WTC11 (cell line): ENCODE measurements around the gene MAP3K10. TPM values are rescaled to one million over a fixed set of nuclear protein-coding genes. Genes with fewer than 3 reads are reported as not detected.

Experiments
- ATAC-seq: fragments of 200-7000 bp; cut with Tn5 transposase; 2 replicates; pipeline ENCODE4 v1.10.0; 2021; ENCODE audit warnings: mild to moderate bottlenecking, moderate library complexity
- CTCF ChIA-PET: fragments of 300-600 bp; sonication (Branson Sonifier 250); formaldehyde crosslinking; loops from one replicate; lab custom pipeline; 2021; ENCODE audit warnings: antibody characterized with exemption; lab: Charles Lee
- POLR2A ChIA-PET: fragments of 350-600 bp; sonication (Branson Sonifier 250); formaldehyde crosslinking; loops from one replicate; lab custom pipeline; 2021; ENCODE audit warnings: antibody characterized with exemption; lab: Charles Lee
- DNase-seq: peaks from one replicate; pipeline ENCODE4 v3.0.0; 2021; ENCODE audit warnings: low spot score
- H3K27ac Mint-ChIP-seq: 2 replicates; pipeline ENCODE4 v1.8.0; 2021; ENCODE audit warnings: mixed read lengths
- H3K27me3 Mint-ChIP-seq: 2 replicates; pipeline ENCODE4 v1.8.0; 2021; ENCODE audit warnings: low read depth, mild to moderate bottlenecking, moderate library complexity, mixed read lengths
- H3K36me3 Mint-ChIP-seq: 2 replicates; pipeline ENCODE4 v1.8.0; 2021; ENCODE audit warnings: mixed read lengths
- H3K4me1 Mint-ChIP-seq: 2 replicates; pipeline ENCODE4 v1.8.0; 2022; ENCODE audit warnings: mixed read lengths
- H3K4me3 Mint-ChIP-seq: 2 replicates; pipeline ENCODE4 v1.8.0; 2021; ENCODE audit warnings: mild to moderate bottlenecking, moderate library complexity, mixed read lengths
- H3K9me3 Mint-ChIP-seq: 2 replicates; pipeline ENCODE4 v1.8.0; 2021; ENCODE audit warnings: mixed read lengths
- CREB1 ChIP-seq: sonication (generic); formaldehyde crosslinking; IDR thresholded peaks from 2 replicates; pipeline ENCODE4 v1.8.0; 2023; ENCODE audit warnings: mild to moderate bottlenecking, missing genetic modification reagents
- FOXP1 ChIP-seq: sonication (generic); formaldehyde crosslinking; IDR thresholded peaks from 2 replicates; pipeline ENCODE4 v1.8.0; 2022; ENCODE audit warnings: missing genetic modification reagents, mild to moderate bottlenecking, moderate library complexity, borderline replicate concordance
- FOXP4 ChIP-seq: sonication (generic); formaldehyde crosslinking; IDR thresholded peaks from 2 replicates; pipeline ENCODE4 v1.8.0; 2022; ENCODE audit warnings: mild to moderate bottlenecking, missing genetic modification reagents
- GABPB1 ChIP-seq: sonication (generic); formaldehyde crosslinking; IDR thresholded peaks from 2 replicates; pipeline ENCODE4 v1.8.1; 2023; ENCODE audit warnings: mild to moderate bottlenecking, missing genetic modification reagents
- GTF2I ChIP-seq: fragments of 250-450 bp; sonication (Bioruptor Pico); conservative IDR thresholded peaks from 2 replicates; pipeline ENCODE4 v1.4.0; 2021; ENCODE audit warnings: mild to moderate bottlenecking
- KAT7 ChIP-seq: sonication (generic); formaldehyde crosslinking; IDR thresholded peaks from 2 replicates; pipeline ENCODE4 v1.8.1; 2023; ENCODE audit warnings: missing genetic modification reagents, mild to moderate bottlenecking, borderline replicate concordance
- NR3C1 ChIP-seq: sonication (generic); formaldehyde crosslinking; conservative IDR thresholded peaks from 2 replicates; pipeline ENCODE4 v1.8.1; 2023; ENCODE audit warnings: low read depth, mild to moderate bottlenecking, missing genetic modification reagents
- RORB ChIP-seq: fragments of 250-450 bp; sonication (Bioruptor Pico); IDR thresholded peaks from 2 replicates; pipeline ENCODE4 v1.9.0; 2021; ENCODE audit warnings: mild to moderate bottlenecking
- TCF7 ChIP-seq: sonication (generic); formaldehyde crosslinking; IDR thresholded peaks from 2 replicates; pipeline ENCODE4 v1.8.0; 2022; ENCODE audit warnings: mild to moderate bottlenecking, low read depth, missing genetic modification reagents, moderate library complexity
- TEAD4 ChIP-seq: sonication (generic); formaldehyde crosslinking; IDR thresholded peaks from 2 replicates; pipeline ENCODE4 v1.8.0; 2022; ENCODE audit warnings: mild to moderate bottlenecking, missing genetic modification reagents
- USF2 ChIP-seq: sonication (generic); formaldehyde crosslinking; IDR thresholded peaks from 2 replicates; pipeline ENCODE4 v1.8.1; 2023; ENCODE audit warnings: mild to moderate bottlenecking, missing genetic modification reagents, moderate library complexity
- ZBTB21 ChIP-seq: sonication (generic); formaldehyde crosslinking; IDR thresholded peaks from 2 replicates; pipeline ENCODE4 v1.8.1; 2023; ENCODE audit warnings: mild to moderate bottlenecking, missing genetic modification reagents, borderline replicate concordance
- ZBTB43 ChIP-seq: sonication (generic); formaldehyde crosslinking; IDR thresholded peaks from 2 replicates; pipeline ENCODE4 v1.8.1; 2023; ENCODE audit warnings: mild to moderate bottlenecking, missing genetic modification reagents
- ZNF416 ChIP-seq: fragments of 250-450 bp; sonication (Bioruptor Pico); IDR thresholded peaks from 2 replicates; pipeline ENCODE4 v1.9.0; 2021; ENCODE audit warnings: mild to moderate bottlenecking, inconsistent platforms
- ZNF423 ChIP-seq: fragments of 250-450 bp; sonication (Bioruptor Pico); IDR thresholded peaks from 2 replicates; pipeline ENCODE4 v2.1.2; 2022; ENCODE audit warnings: mild to moderate bottlenecking, moderate library complexity
- ZSCAN18 ChIP-seq: fragments of 250-450 bp; sonication (Bioruptor Pico); IDR thresholded peaks from 2 replicates; pipeline ENCODE4 v2.1.2; 2022; ENCODE audit warnings: mild to moderate bottlenecking, moderate library complexity
- total RNA-seq: library from RNA; stranded (reverse); gene quantifications from 3 replicates; pipeline ENCODE4 v1.2.3, GENCODE V29; 2021
- TF ChIP-seq, protein P1 (sequence below): sonication (generic); formaldehyde crosslinking; IDR thresholded peaks from 2 replicates; pipeline ENCODE4 v1.8.0; 2022; ENCODE audit warnings: mild to moderate bottlenecking, missing genetic modification reagents
- TF ChIP-seq, protein P2 (sequence below): sonication (generic); formaldehyde crosslinking; IDR thresholded peaks from 2 replicates; pipeline ENCODE4 v1.8.0; 2022; ENCODE audit warnings: mild to moderate bottlenecking, missing genetic modification reagents
- TF ChIP-seq, protein P3 (sequence below): fragments of 250-450 bp; sonication (Bioruptor Pico); IDR thresholded peaks from 2 replicates; pipeline ENCODE4 v1.9.0; 2021; ENCODE audit warnings: moderate library complexity, mild to moderate bottlenecking, inconsistent platforms, borderline replicate concordance
- TF ChIP-seq, protein P4 (sequence below): sonication (generic); formaldehyde crosslinking; IDR thresholded peaks from 2 replicates; pipeline ENCODE4 v1.8.1; 2022; ENCODE audit warnings: mild to moderate bottlenecking, missing genetic modification reagents, moderate library complexity, borderline replicate concordance
- TF ChIP-seq, protein P5 (sequence below): fragments of 250-450 bp; sonication (Bioruptor Pico); IDR thresholded peaks from 2 replicates; pipeline ENCODE4 v1.9.0; 2021; ENCODE audit warnings: mild to moderate bottlenecking

The MAP3K10 gene
- total RNA-seq, 1 experiment from 2014 or later, result 23.5 TPM

DNA sequence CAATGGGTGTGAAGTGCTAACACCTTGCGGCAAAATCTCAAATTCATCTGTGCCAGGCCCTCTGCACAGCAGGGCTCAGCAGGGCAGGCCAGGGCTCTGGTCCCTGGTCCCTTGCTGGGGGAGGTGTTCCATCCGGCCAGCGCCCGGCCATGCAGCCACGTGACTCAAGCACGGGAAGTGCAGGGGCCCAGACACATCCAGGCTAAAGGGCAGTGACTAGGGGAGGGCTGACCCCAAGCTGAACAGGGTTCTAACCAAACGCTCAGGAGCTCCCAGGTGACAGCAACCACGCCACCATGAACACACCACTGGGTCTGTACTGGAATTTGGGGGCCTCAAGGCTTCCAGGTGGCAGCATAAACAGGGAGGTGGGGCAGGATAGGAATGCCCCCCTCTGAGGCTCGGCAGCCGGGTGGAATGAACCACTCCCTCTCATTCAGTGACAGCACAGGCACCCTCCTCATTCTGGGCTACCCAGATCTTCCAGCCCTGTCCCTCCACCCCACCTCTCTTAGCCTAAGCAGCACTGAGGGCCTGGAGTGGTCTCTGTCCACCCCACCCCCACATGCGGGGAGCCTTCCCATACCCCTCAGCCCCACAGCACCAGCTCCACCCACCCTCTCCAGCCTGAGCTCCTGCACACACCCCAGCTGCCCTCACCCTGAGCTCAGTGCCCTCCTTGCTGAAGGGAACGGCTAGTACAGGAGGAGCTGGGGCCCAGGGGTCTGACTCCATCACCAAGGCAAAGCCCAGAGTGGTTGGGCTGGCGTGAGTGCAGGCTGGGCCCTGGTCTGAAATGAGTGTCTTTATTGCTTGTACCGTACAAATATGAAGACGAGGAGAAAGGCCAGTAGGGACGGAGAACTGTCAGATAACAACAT is 40.6 kb downstream of the MAP3K10 start:
- Mint-ChIP-seq H3K27ac (peak overlapping the region; percentile 92), H3K36me3 (peaks cover 3% of the 10 kb centered on the region; the same call in 1 of the 2 replicates), H3K4me1 (peaks cover 33% of the 10 kb centered on the region), H3K9me3 (no peaks in the 10 kb centered on the region), H3K27me3 (peaks cover 16% of the 10 kb centered on the region), H3K4me3 (0 out of 2 replicates have a peak overlapping the region, but pooled peaks have one; percentile 10)
- peak; percentile 56 for DNase-seq
- CTCF ChIA-PET, result interaction anchor here (0.6 to 3.5 kb wide), 10 partner anchors 9 to 307 kb away, joined by 3 to 28 read pairs (median 5); partner anchors contain the start of genes MAP3K10 and TTC9B
- ATAC-seq, result peak; percentile 73
- POLR2A ChIA-PET, result no interaction called here
- TF ChIP-seq, protein P1, sequence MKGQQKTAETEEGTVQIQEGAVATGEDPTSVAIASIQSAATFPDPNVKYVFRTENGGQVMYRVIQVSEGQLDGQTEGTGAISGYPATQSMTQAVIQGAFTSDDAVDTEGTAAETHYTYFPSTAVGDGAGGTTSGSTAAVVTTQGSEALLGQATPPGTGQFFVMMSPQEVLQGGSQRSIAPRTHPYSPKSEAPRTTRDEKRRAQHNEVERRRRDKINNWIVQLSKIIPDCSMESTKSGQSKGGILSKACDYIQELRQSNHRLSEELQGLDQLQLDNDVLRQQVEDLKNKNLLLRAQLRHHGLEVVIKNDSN (CRISPR knock-in tag), result peak; percentile 94
- TF ChIP-seq GABPB1 (CRISPR knock-in tag) (peak; percentile 63; the same call in 1 of the 2 replicates), USF2 (peak; percentile 93), ZNF423 (CRISPR knock-in tag) (peak; percentile 31; the same call in 1 of the 2 replicates), FOXP1 (CRISPR knock-in tag) (peak; percentile 70; the same call in 1 of the 2 replicates), CREB1 (no peak)
- TF ChIP-seq, protein P2, sequence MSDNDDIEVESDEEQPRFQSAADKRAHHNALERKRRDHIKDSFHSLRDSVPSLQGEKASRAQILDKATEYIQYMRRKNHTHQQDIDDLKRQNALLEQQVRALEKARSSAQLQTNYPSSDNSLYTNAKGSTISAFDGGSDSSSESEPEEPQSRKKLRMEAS (CRISPR knock-in tag), result peak; percentile 54; the same call in 1 of the 2 replicates
- TF ChIP-seq, protein P3, sequence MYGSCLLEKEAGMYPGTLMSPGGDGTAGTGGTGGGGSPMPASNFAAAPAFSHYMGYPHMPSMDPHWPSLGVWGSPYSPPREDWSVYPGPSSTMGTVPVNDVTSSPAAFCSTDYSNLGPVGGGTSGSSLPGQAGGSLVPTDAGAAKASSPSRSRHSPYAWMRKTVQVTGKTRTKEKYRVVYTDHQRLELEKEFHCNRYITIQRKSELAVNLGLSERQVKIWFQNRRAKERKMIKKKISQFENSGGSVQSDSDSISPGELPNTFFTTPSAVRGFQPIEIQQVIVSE (CRISPR knock-in tag), result no peak

DNA sequence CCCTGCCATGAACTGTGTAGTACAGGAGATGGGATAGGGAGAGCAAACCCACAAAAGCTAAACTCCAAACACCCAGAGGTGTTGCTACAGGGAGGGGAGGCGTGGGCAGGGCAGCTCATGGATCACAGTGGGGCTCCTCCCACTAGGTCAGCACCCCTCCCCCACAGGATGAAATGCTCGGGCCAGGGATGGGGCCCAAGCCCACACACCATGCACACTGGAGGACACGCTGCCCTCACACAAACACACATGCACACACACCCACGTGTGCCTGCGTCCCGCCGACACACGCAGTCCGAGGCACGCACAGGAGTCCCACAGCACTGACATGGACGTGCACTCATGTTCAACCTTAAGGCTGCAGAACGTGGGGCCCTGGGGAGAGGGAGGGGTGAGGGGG is 41.3 kb downstream of the MAP3K10 start:
- H3K9me3 Mint-ChIP-seq, result no peaks in the 10 kb centered on the region
- ATAC-seq, result no peak
- H3K27ac Mint-ChIP-seq, result peak overlapping the region; percentile 70; the same call in 1 of the 2 replicates
- no peak overlapping the region for H3K4me3 Mint-ChIP-seq
- H3K4me1 Mint-ChIP-seq, result peaks cover 32% of the 10 kb centered on the region
- ChIA-PET POLR2A (no interaction called here), CTCF (interaction anchor here (0.6 to 3.5 kb wide), 5 partner anchors 14 to 67 kb away, joined by 5 to 28 read pairs (median 6); partner anchors contain the start of gene TTC9B)
- DNase-seq, result no peak
- peaks cover 6% of the 10 kb centered on the region; the same call in 1 of the 2 replicates for H3K36me3 Mint-ChIP-seq
- H3K27me3 Mint-ChIP-seq, result peaks cover 9% of the 10 kb centered on the region
- TF ChIP-seq, protein P4, sequence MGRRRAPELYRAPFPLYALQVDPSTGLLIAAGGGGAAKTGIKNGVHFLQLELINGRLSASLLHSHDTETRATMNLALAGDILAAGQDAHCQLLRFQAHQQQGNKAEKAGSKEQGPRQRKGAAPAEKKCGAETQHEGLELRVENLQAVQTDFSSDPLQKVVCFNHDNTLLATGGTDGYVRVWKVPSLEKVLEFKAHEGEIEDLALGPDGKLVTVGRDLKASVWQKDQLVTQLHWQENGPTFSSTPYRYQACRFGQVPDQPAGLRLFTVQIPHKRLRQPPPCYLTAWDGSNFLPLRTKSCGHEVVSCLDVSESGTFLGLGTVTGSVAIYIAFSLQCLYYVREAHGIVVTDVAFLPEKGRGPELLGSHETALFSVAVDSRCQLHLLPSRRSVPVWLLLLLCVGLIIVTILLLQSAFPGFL (CRISPR knock-in tag), result no peak
- TF ChIP-seq ZSCAN18 (no peak), ZBTB21 (CRISPR knock-in tag) (no peak), ZBTB43 (CRISPR knock-in tag) (no peak), TEAD4 (CRISPR knock-in tag) (no peak), ZNF423 (CRISPR knock-in tag) (no peak), KAT7 (no peak), RORB (CRISPR knock-in tag) (no peak), NR3C1 (no peak), FOXP4 (no peak), TCF7 (CRISPR knock-in tag) (no peak), GTF2I (CRISPR knock-in tag) (no peak), ZNF416 (CRISPR knock-in tag) (no peak)
- TF ChIP-seq, protein P5, sequence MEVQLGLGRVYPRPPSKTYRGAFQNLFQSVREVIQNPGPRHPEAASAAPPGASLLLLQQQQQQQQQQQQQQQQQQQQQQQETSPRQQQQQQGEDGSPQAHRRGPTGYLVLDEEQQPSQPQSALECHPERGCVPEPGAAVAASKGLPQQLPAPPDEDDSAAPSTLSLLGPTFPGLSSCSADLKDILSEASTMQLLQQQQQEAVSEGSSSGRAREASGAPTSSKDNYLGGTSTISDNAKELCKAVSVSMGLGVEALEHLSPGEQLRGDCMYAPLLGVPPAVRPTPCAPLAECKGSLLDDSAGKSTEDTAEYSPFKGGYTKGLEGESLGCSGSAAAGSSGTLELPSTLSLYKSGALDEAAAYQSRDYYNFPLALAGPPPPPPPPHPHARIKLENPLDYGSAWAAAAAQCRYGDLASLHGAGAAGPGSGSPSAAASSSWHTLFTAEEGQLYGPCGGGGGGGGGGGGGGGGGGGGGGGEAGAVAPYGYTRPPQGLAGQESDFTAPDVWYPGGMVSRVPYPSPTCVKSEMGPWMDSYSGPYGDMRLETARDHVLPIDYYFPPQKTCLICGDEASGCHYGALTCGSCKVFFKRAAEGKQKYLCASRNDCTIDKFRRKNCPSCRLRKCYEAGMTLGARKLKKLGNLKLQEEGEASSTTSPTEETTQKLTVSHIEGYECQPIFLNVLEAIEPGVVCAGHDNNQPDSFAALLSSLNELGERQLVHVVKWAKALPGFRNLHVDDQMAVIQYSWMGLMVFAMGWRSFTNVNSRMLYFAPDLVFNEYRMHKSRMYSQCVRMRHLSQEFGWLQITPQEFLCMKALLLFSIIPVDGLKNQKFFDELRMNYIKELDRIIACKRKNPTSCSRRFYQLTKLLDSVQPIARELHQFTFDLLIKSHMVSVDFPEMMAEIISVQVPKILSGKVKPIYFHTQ, result no peak
